Smooth muscle cell (in vitro differentiated cells): ENCODE data around the gene ARNT2. TPM values are rescaled to one million over a fixed set of nuclear protein-coding genes. Genes with fewer than 3 reads are reported as not detected.

Experiments used
- DNase-seq: peaks from one replicate; lab custom pipeline; 2025; ENCODE audit not compliant: unreplicated experiment; lab: John Stamatoyannopoulos, UW
- H2AFZ ChIP-seq: fragments of 200-600 bp; sonication (generic); 2 replicates; pipeline ENCODE4 v1.6.0; 2016; ENCODE audit warnings: antibody characterized with exemption, low read depth, mild to moderate bottlenecking
- H3F3A ChIP-seq: fragments of 200-600 bp; sonication (generic); 2 replicates; pipeline ENCODE4 v1.6.0; 2017; ENCODE audit warnings: antibody characterized with exemption, low read depth
- H3K27ac ChIP-seq: fragments of 200-600 bp; sonication (generic); 2 replicates; pipeline ENCODE4 v1.5.1; 2016; ENCODE audit warnings: low read depth, mild to moderate bottlenecking
- H3K27me3 ChIP-seq: fragments of 200-600 bp; sonication (generic); 2 replicates; pipeline ENCODE4 v1.6.1; 2016; ENCODE audit warnings: low read depth, mild to moderate bottlenecking
- H3K36me3 ChIP-seq: fragments of 200-600 bp; sonication (generic); 2 replicates; pipeline ENCODE4 v1.5.1; 2016; ENCODE audit warnings: low read depth
- H3K4me1 ChIP-seq: fragments of 200-600 bp; sonication (generic); 2 replicates; pipeline ENCODE4 v1.5.1; 2016; ENCODE audit warnings: low read depth
- H3K4me2 ChIP-seq: fragments of 200-600 bp; sonication (generic); 2 replicates; pipeline ENCODE4 v1.6.0; 2016; ENCODE audit warnings: mild to moderate bottlenecking
- H3K4me3 ChIP-seq: fragments of 200-600 bp; sonication (generic); 2 replicates; pipeline ENCODE4 v1.5.1; 2016; ENCODE audit warnings: mild to moderate bottlenecking
- H3K79me2 ChIP-seq: fragments of 200-600 bp; sonication (generic); 2 replicates; pipeline ENCODE4 v1.6.0; 2016; ENCODE audit warnings: low read depth, mild to moderate bottlenecking
- H3K9ac ChIP-seq: fragments of 200-600 bp; sonication (generic); 2 replicates; pipeline ENCODE4 v1.6.0; 2016; ENCODE audit warnings: low read depth
- H3K9me3 ChIP-seq: fragments of 200-600 bp; sonication (generic); replicated peaks from 2 replicates; pipeline ENCODE4 v1.5.1; 2016; ENCODE audit warnings: low read depth
- H4K20me1 ChIP-seq: fragments of 200-600 bp; sonication (generic); 2 replicates; pipeline ENCODE4 v1.6.0; 2016; ENCODE audit warnings: low read depth
- CTCF ChIP-seq: fragments of 200-600 bp; sonication (generic); IDR thresholded peaks from 2 replicates; pipeline ENCODE4 v1.5.1; 2017; ENCODE audit warnings: borderline replicate concordance, mild to moderate bottlenecking, antibody characterized with exemption; ENCODE audit not compliant: insufficient read depth, poor library complexity, severe bottlenecking
- WGBS: methylation state at CpG from one replicate; pipeline ENCODE4 v1.1.7; 2016; ENCODE audit warnings: low lambda C conversion rate; 5-methylcytosine and 5-hydroxymethylcytosine counted together
- polyA plus RNA-seq: library from polyadenylated mRNA; unstranded; fragments of >200 nt; fragmentation: Nextera tagmentation; extraction: Ambion mirVana; gene quantifications from 2 replicates; pipeline ENCODE4 v1.2.1, GENCODE V29; 2016
- total RNA-seq: library from RNA; depleted of rRNA; stranded (reverse); fragments of >200 nt; gene quantifications from 2 replicates; pipeline ENCODE4 v1.2.3, GENCODE V29; 2014

Gene ARNT2
- total and polyA plus RNA-seq, 2 experiments from 2014 or later = 0.55 to 2.8 TPM

GRCh38 chr15:80594091-80594889 is 190.1 kb downstream of the ARNT2 start:
- Histone ChIP-seq H3K9me3 (no peaks in the 10 kb centered on the region), H3K4me3 (no peak overlapping the region), H3K4me1 (no peaks in the 10 kb centered on the region), H3K27me3 (no peaks in the 10 kb centered on the region), H3K79me2 (no peaks in the 10 kb centered on the region), H3K27ac (no peak overlapping the region), H3K4me2 (no peak overlapping the region), H2AFZ (no peak overlapping the region), H3F3A (no peaks in the 10 kb centered on the region), H3K36me3 (no peaks in the 10 kb centered on the region), H4K20me1 (no peaks in the 10 kb centered on the region), H3K9ac (no peak overlapping the region)
- 87% methylated on average over 12 of the region's 12 CpGs for WGBS
- no peak for TF ChIP-seq CTCF
- DNase-seq = no peak

GRCh38 chr15:80595396-80595795 is 191.2 kb downstream of the ARNT2 start:
- Histone ChIP-seq H4K20me1 (no peaks in the 10 kb centered on the region), H3F3A (no peaks in the 10 kb centered on the region), H3K27ac (no peak overlapping the region), H3K79me2 (no peaks in the 10 kb centered on the region), H2AFZ (no peak overlapping the region), H3K36me3 (no peaks in the 10 kb centered on the region), H3K4me2 (no peak overlapping the region), H3K9ac (no peak overlapping the region), H3K9me3 (no peaks in the 10 kb centered on the region), H3K4me3 (no peak overlapping the region), H3K4me1 (no peaks in the 10 kb centered on the region), H3K27me3 (no peaks in the 10 kb centered on the region)
- TF ChIP-seq CTCF = no peak
- no peak for DNase-seq
- WGBS = 90% methylated on average over 1 of the region's 1 CpG

- Histone ChIP-seq H3K9me3 (no peaks in the 10 kb centered on the region), H3K4me3 (no peak overlapping the region), H3K4me2 (no peak overlapping the region), H3K36me3 (no peaks in the 10 kb centered on the region), H3F3A (no peaks in the 10 kb centered on the region), H3K27ac (no peak overlapping the region), H3K4me1 (no peaks in the 10 kb centered on the region), H2AFZ (no peak overlapping the region), H3K27me3 (no peaks in the 10 kb centered on the region), H4K20me1 (no peaks in the 10 kb centered on the region), H3K79me2 (no peaks in the 10 kb centered on the region), H3K9ac (no peak overlapping the region)
- DNase-seq = no peak
- TF ChIP-seq CTCF = no peak
- WGBS = 86% methylated on average over 7 of the region's 7 CpGs
These were observed 192.4 kb downstream of the ARNT2 start for GRCh38 chr15:80596521-80596976.

- no peaks in the 10 kb centered on the region for H3K4me1 ChIP-seq
- no peak overlapping the region for H2AFZ ChIP-seq
- H3K79me2 ChIP-seq = no peaks in the 10 kb centered on the region
- no peak for TF ChIP-seq CTCF
- WGBS = 91% methylated on average over 10 of the region's 10 CpGs
- H4K20me1 ChIP-seq = no peaks in the 10 kb centered on the region
- no peak overlapping the region for H3K9ac ChIP-seq
- H3K4me2 ChIP-seq = no peak overlapping the region
- no peak overlapping the region for H3K27ac ChIP-seq
- no peaks in the 10 kb centered on the region for H3K36me3 ChIP-seq
- no peak for DNase-seq
- no peaks in the 10 kb centered on the region for H3K27me3 ChIP-seq
- no peaks in the 10 kb centered on the region for H3K9me3 ChIP-seq
- no peak overlapping the region for H3K4me3 ChIP-seq
- no peaks in the 10 kb centered on the region for H3F3A ChIP-seq
These were observed 192.9 kb downstream of the ARNT2 start for GRCh38 chr15:80597076-80597475.
